ENCODE measurements around the gene ALOX12B.
A peak's percentile ranks its signal among the peaks of the same experiment; 100 is the strongest.

ALOX12B gene

DNA sequence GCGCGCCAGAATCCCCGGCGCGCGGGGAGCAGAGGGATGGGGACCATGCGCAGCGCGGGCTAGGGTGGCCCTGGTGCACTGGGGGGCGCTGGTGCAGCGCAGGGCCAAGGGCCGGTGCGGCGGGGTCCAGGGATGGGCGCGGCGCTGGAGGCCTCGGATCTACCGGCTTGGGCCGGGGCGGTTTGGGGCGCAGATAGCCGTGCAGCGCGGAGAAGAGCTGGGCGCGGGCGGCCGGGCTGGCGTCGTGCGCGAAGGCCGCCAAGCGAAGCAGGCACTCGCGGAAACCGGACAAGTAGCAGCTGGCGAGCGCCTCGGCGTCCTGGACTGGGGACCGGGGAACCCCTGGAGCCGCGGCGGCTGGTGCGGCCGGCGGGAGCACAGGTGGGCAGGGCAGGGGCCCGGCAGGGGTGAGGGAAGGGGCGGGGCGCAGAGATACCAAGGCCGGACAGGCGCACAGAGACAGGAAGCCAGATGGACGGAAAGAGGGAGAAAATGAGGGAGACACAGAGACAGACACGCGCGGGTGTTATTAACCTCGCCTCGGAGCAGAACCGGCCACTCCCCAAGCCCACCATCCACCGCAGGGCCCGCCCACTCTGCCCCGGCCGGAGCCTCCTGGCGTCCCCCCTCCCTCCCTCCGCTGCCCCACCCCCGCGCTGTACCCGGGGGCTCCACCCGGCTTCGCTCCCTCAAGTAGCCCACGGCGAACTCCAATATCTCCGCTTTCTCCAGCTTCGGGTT is 34.3 kb upstream of the ALOX12B start:
- Histone ChIP-seq H3K4me1 (ENCODE audit: insufficient read depth, low read length, severe bottlenecking) (peaks cover 66% of the 10 kb centered on the region), H3K4me3 (ENCODE audit: low read depth, low read length, poor library complexity, severe bottlenecking) (peak overlapping the region; percentile 98), H3K4me2 (ENCODE audit: low read length) (peak overlapping the region; percentile 88), H3K36me3 (ENCODE audit: insufficient read depth, low read length) (no peaks in the 10 kb centered on the region), H3K9ac (ENCODE audit: low read length) (peak overlapping the region; percentile 35; the same call in 1 of the 2 replicates), H3K27ac (ENCODE audit: low read depth, low read length, poor library complexity, severe bottlenecking) (no peak overlapping the region), H3K9me3 (ENCODE audit: low read length) (no peaks in the 10 kb centered on the region), H4K20me1 (ENCODE audit: insufficient read depth, low read length) (no peaks in the 10 kb centered on the region), H3K79me2 (ENCODE audit: insufficient read depth, low read length) (no peaks in the 10 kb centered on the region), H3K27me3 (ENCODE audit: insufficient read depth, low read length) (peaks cover 13% of the 10 kb centered on the region), H2AFZ (ENCODE audit: low read length) (no peak overlapping the region), H3F3A (ENCODE audit: insufficient read depth, low read length) (peaks cover 9% of the 10 kb centered on the region), H3K9me2 (ENCODE audit: low read depth, low read length) (no peaks in the 10 kb centered on the region)
- TF ChIP-seq EZH2 (IDR thresholded peaks at IDR 0.05; ENCODE audit: borderline replicate concordance, low read length) = no peak
- TF ChIP-seq, protein P1, sequence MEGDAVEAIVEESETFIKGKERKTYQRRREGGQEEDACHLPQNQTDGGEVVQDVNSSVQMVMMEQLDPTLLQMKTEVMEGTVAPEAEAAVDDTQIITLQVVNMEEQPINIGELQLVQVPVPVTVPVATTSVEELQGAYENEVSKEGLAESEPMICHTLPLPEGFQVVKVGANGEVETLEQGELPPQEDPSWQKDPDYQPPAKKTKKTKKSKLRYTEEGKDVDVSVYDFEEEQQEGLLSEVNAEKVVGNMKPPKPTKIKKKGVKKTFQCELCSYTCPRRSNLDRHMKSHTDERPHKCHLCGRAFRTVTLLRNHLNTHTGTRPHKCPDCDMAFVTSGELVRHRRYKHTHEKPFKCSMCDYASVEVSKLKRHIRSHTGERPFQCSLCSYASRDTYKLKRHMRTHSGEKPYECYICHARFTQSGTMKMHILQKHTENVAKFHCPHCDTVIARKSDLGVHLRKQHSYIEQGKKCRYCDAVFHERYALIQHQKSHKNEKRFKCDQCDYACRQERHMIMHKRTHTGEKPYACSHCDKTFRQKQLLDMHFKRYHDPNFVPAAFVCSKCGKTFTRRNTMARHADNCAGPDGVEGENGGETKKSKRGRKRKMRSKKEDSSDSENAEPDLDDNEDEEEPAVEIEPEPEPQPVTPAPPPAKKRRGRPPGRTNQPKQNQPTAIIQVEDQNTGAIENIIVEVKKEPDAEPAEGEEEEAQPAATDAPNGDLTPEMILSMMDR (IDR thresholded peaks at IDR 0.05; ENCODE audit: low read length) = peak; percentile 67

DNA sequence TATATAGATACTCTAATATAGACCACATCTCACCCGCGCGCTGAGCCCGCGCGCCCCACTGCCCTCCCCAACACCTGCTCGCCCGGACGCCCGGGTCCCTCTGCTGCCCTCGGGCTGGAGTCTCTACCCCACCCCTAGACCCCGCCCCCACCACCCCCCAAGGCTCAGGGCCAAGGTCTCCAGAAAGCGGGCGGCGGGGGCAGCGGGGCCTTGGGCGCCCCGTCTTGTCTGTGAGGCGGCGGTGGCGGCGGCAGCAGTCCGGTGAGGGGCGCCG is 33.8 kb upstream of the ALOX12B start:
- no peaks in the 10 kb centered on the region for H3K79me2 ChIP-seq (ENCODE audit: insufficient read depth, low read length)
- peaks cover 6% of the 10 kb centered on the region; the same call in 1 of the 2 replicates for H3F3A ChIP-seq (ENCODE audit: insufficient read depth, low read length)
- no peak overlapping the region; the same call in 1 of the 2 replicates for H3K9ac ChIP-seq (ENCODE audit: low read length)
- H4K20me1 ChIP-seq (ENCODE audit: insufficient read depth, low read length) = no peaks in the 10 kb centered on the region
- no peak overlapping the region for H3K27ac ChIP-seq (ENCODE audit: low read depth, low read length, poor library complexity, severe bottlenecking)
- peaks cover 13% of the 10 kb centered on the region for H3K27me3 ChIP-seq (ENCODE audit: insufficient read depth, low read length)
- H3K9me3 ChIP-seq (ENCODE audit: low read length) = no peaks in the 10 kb centered on the region
- H2AFZ ChIP-seq (ENCODE audit: low read length) = no peak overlapping the region
- peak overlapping the region; percentile 88 for H3K4me2 ChIP-seq (ENCODE audit: low read length)
- TF ChIP-seq, protein P1 (IDR thresholded peaks at IDR 0.05; ENCODE audit: low read length) = no peak
- TF ChIP-seq EZH2 (IDR thresholded peaks at IDR 0.05; ENCODE audit: borderline replicate concordance, low read length) = no peak
- H3K4me3 ChIP-seq (ENCODE audit: low read depth, low read length, poor library complexity, severe bottlenecking) = peak overlapping the region; percentile 98
- no peaks in the 10 kb centered on the region for H3K9me2 ChIP-seq (ENCODE audit: low read depth, low read length)
- H3K36me3 ChIP-seq (ENCODE audit: insufficient read depth, low read length) = no peaks in the 10 kb centered on the region
- peaks cover 63% of the 10 kb centered on the region for H3K4me1 ChIP-seq (ENCODE audit: insufficient read depth, low read length, severe bottlenecking)

DNA sequence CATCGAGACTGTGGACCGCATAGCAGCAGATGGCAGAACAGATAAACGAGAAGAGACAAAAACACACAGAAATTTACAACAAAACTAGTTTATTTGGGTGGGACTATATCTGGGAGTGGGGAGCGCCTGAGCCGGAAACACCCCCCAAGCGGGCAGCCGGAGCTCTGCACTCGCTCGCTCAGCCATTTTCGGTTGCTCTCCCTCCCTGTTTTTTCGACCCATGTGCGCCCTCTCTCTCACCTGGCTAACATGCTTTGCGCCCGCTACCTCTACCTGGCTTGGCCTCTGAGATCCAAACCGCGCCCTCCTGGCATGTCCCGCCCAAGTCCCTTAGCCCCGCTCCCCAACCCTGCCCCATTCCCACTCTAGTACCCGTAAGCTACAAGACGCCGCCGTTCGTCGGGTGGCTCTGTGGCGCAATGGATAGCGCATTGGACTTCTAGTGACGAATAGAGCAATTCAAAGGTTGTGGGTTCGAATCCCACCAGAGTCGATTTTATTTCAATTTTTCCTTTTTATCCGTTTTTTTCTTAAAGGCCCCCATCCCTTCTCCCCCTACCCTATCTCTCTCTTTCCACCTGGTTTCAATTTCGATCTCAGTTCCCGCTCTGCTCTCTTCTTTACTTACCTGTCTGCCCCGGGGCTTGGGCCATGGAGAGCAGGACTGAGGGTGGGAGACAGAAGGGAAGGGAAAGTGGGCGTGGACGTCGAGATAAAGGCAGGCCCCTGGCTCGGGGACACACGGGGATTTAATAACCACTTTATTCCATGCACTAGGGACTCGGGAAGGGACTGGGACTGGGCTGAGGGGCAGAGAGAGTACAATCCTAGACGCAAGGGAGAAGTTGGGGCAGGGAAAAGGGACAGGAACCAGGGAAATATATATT is 33.2 kb upstream of the ALOX12B start:
- H3K9me2 ChIP-seq (ENCODE audit: low read depth, low read length) = no peaks in the 10 kb centered on the region
- H4K20me1 ChIP-seq (ENCODE audit: insufficient read depth, low read length) = no peaks in the 10 kb centered on the region
- H3K4me3 ChIP-seq (ENCODE audit: low read depth, low read length, poor library complexity, severe bottlenecking) = peak overlapping the region; percentile 98
- H3K9ac ChIP-seq (ENCODE audit: low read length) = peak overlapping the region; percentile 23
- H3K9me3 ChIP-seq (ENCODE audit: low read length) = no peaks in the 10 kb centered on the region
- peaks cover 13% of the 10 kb centered on the region for H3K27me3 ChIP-seq (ENCODE audit: insufficient read depth, low read length)
- TF ChIP-seq, protein P1 (IDR thresholded peaks at IDR 0.05; ENCODE audit: low read length) = peak; percentile 46
- TF ChIP-seq EZH2 (IDR thresholded peaks at IDR 0.05; ENCODE audit: borderline replicate concordance, low read length) = no peak
- H3K4me1 ChIP-seq (ENCODE audit: insufficient read depth, low read length, severe bottlenecking) = peaks cover 63% of the 10 kb centered on the region
- H3K36me3 ChIP-seq (ENCODE audit: insufficient read depth, low read length) = no peaks in the 10 kb centered on the region
- H3F3A ChIP-seq (ENCODE audit: insufficient read depth, low read length) = peaks cover 6% of the 10 kb centered on the region; the same call in 1 of the 2 replicates
- no peak overlapping the region for H2AFZ ChIP-seq (ENCODE audit: low read length)
- no peaks in the 10 kb centered on the region for H3K79me2 ChIP-seq (ENCODE audit: insufficient read depth, low read length)
- H3K27ac ChIP-seq (ENCODE audit: low read depth, low read length, poor library complexity, severe bottlenecking) = peak overlapping the region; percentile 35
- H3K4me2 ChIP-seq (ENCODE audit: low read length) = peak overlapping the region; percentile 88

All from OCI-LY1 (cell line).